Vagina (tissue), 2 donors: Measurements from ENCODE around the gene STAP2.

Experiments
- CTCF ChIP-seq, 3 experiments: fragments of 450-650 bp in 2 of 3; fragments of 200-600 bp in 1 of 3; sonication (generic) in 1 of 3; IDR thresholded peaks; one replicate each; pipeline ENCODE4 v1.5.1; 2017 to 2019; ENCODE audit warnings: antibody characterized with exemption in 3 of 3, mild to moderate bottlenecking in 2 of 3, moderate library complexity in 2 of 3
- POLR2AphosphoS5 ChIP-seq, 2 donors: sonication (generic); formaldehyde crosslinking; IDR thresholded peaks; one replicate each; pipeline ENCODE4 v1.9.0; 2017; ENCODE audit warnings: antibody characterized with exemption in 2 of 2, mild to moderate bottlenecking in 2 of 2, low read depth in 1 of 2; ENCODE audit not compliant: insufficient read depth in 1 of 2

- TF ChIP-seq CTCF (IDR thresholded peaks at IDR 0.05) (no peak), POLR2AphosphoS5 (IDR thresholded peaks at IDR 0.05; ENCODE audit: insufficient read depth in 1 of 2, low read depth in 1 of 2) (no peak)
Measured at GRCh38 chr19:4365791-4366665, 27.4 kb upstream of the STAP2 start.
